GM19328 (cell line): ENCODE data around the gene ADAM8.
"Not testable (repeated sequence)": the region's sequence is repeated elsewhere in the genome, so short reads cannot be mapped to it uniquely, and the experiment has no call there.

Experiments used
- ATAC-seq: cut with Tn5 transposase; IDR thresholded peaks from one replicate; pipeline ENCODE4 v1.9.1; 2021; ENCODE audit warnings: mild to moderate bottlenecking, moderate library complexity; ENCODE audit not compliant: unreplicated experiment

ADAM8 gene

DNA sequence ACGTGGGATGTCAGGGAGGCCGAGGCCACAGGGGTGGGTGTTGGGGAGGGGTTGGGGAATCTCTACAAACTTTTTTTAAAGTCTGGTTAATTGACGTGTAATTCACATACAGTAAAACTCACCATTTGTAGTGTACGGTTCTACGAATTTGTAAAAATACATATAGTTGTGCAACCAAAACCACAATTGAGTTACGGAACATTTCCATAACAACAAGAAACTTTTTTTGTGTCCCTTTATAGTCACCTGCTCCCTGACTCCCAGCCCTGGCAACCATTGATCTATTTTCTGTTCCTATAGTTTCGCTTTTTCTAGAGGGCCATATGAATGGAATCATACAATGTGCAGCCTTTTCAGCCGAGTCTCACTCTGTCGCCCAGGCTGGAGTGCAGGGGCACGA, 41.9 kb downstream of the ADAM8 start:
- not testable (repeated sequence) for ATAC-seq

- no peak for ATAC-seq
Observed at GRCh38 chr10:133231946-133232574, 44.6 kb downstream of the ADAM8 start.

DNA sequence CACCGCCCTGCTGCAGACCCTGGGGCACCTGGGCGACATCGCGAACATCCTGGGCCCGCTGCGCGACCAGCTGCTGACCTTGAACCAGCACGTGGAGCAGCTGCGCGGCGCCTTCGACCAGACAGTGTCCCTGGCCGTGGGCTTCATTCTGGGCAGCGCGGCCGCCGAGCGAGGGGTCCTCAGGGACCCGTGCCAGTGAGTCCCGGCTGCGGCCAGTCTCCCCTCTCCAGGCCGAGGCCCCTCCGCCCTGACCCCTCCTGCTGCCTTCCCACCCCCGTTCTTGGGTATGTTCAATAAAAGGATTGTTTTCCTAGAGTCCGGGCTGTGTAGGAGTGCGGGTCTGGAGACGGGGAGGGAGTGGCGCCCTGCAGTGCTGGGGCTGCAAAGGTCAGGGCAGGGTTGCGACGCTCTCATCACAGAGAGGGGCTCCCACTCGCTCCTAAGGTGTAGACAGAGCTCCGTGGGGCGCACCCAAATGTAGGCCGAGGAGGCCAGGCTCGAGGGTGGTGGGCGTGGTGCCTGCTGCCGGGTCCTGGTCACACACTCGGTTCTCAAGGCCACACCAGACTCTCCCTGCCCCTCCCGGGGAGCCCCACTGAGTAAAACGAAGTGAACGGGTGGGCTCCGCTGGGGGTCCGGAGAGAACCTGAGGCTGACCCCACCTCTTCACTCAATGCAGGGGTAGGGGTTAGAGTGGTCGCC, 45.3 kb downstream of the ADAM8 start:
- no peak for ATAC-seq

DNA sequence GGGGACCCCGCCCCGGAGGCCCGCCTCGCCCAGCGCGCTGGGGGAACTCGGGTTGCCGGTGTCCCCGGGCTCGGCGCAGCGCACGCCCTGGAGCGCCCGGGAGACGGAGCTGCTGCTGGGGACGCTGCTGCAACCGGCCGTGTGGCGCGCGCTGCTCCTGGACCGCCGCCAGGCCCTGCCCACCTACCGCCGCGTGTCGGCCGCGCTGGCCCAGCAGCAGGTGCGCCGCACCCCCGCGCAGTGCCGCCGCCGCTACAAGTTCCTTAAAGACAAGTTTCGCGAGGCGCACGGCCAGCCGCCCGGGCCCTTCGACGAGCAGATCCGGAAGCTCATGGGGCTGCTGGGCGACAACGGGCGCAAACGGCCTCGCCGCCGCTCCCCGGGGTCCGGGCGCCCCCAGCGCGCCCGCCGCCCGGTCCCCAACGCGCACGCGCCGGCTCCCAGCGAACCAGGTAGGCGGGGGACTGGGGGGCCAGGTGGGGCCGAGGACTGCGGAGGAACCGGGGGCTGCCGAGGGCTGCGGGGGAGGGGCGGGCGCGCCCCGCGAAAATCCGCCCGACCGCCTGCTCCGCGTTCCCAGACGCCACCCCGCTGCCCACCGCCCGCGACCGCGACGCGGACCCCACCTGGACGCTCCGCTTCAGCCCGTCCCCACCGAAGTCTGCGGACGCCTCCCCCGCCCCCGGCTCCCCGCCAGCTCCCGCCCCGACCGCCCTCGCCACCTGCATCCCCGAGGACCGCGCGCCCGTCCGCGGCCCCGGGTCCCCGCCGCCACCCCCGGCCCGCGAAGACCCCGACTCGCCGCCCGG, 46.1 kb downstream of the ADAM8 start:
- no peak for ATAC-seq

- ATAC-seq = no peak
Observed at GRCh38 chr10:133230044-133230361, 46.7 kb downstream of the ADAM8 start, which contains the start of gene UTF1. UTF1 (plus strand) TSS chr10:133230217; CDS start chr10:133230289, 72 bp downstream.

DNA sequence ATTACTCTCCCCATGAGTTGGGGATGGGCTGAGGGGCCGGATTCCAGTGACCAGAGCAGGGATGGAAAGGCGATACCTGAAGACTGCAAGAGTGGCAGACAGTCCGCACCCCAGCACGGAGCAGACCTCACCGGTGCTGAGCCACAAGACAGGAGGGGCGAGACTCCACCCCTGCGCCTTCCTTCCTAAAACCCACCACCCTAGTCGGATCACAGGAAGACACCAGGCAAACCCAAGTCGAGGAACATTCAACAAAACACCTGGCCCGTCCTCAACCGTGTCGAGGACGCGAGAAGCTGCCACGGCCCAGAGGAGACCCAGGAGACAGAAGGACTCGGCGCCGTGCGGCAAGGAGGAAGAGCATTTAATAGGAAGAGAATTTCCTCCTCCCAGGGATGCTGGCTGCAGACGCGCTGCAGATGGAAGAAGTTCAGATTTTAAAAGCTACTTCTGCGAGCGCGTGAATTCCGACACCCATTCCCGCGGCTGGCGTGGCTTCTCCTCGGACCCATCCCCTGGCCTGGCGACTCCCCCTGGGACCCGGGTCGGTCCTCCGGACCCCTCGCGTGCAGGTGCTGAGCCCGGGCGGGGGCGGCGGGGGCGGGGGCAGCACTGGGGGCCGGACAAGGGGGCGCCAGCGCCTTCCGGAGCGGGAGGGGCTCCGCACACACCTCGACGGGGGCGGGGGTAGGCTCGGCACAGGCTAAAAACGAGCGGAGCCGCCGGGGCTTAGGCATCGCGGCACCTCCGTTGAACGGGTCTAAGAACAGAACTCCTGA, 47.2 kb downstream of the ADAM8 start:
- no peak for ATAC-seq

DNA sequence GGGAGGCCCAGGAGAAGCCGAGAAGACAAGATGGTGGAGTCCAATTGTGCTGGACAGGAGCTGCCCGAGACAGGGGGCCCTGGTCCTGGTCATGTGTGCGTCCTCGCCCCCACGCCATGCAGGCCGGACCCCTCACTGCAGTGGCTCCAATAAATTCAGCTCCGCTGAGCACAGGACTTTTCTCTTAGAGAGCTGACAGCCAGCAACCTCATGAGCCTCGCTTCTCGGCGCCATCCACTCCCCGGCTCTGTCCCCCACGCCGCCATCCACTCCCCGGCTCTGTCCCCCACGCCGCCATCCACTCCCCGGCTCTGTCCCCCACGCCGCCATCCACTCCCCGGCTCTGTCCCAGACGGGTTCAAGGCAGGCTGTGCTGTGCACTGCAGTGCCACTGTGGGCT, 49.4 kb downstream of the ADAM8 start:
- no peak for ATAC-seq

DNA sequence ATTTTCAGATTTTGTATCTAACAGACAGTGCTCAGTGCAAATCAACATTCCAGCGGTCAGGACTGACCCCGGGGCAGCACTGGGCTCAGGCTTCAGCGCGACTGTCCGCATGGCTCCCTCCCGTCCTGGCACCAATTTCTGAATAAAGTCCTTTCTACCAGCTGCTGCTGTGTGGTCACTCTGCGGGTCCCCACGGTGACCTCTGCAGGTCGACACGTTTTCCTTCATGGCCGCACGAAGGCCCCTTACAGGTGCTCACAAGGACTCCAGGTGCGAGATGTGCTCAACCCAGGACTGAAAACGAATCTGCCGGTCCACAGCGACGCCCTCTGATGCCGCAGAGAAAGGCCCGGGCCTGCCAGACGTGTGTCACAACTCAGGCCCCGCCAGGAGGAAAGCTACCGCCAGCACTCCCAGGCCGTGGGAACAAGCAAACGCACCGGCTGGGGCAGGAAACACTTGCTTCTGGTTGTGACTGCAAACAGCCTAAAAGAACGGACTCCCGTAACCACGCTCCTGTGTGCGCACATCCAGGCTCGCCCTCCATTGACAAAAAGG, 50.3 kb downstream of the ADAM8 start:
- ATAC-seq = no peak

DNA sequence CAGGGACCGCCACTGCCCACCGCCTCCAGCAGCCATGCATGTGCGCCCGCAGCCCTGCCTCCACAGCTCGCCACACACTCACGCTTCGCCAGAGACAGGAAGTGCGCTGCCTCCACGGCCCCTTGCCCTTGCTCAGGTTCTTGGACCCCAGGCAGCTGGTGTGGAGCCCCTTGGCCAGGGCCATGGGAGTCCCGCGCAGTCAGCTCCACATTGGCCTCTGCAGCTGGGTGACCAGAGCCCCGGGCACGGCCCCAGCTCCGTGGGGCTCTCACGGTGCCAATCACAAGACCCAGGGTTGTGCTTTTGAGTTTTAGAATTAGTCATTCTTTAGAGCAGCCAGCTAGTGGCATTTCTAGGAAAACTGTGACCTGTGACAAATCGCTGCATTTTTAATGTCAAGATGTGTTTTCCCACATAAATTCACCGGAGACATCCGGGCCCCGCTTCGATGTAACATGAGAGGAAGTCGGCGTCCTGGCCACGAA, 50.9 kb downstream of the ADAM8 start:
- no peak for ATAC-seq

GRCh38 chr10:133224756-133225372, 51.8 kb downstream of the ADAM8 start:
- ATAC-seq = no peak

DNA sequence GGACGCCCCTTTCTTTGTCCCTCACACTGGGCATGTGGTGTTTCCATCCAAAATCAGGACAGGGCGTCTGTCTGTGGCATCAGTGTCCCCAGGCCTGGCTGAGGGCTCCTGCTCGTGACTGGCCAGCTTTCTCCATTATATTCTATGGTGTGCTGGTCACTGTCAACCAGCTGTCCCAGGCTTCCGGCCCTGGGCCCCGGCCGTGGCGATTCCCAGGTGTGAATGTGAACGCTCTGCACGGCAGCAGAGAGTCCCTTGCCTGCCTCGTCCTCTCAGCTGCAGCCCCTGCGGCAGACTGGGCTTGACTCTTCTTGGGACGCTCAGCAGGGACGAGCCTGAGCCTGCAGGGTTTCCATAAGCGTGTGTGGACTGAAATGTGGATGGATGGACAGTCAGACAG, 52.6 kb downstream of the ADAM8 start:
- ATAC-seq = no peak

- ATAC-seq = not testable (repeated sequence)
Observed at GRCh38 chr10:133221756-133222155, 54.9 kb downstream of the ADAM8 start.

DNA sequence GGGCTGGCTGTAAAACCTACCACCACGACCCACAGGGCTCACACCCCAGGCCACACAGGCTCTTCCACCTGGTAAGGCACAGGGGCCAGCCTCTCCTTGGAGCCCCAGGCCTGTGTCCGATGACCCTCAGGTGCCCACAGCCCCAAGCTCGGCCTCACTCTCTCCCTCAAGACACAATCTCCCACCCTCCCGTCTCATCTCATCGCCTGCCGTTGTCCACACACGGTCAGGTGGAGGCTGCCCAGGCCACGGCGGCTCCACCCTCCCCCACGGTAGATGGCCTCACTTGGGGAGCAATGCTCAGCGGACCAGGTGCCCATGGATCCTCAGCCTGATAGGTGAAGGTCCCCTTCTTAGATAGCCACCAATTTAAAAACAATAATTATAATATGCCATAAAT, 55.3 kb downstream of the ADAM8 start:
- ATAC-seq = no peak

DNA sequence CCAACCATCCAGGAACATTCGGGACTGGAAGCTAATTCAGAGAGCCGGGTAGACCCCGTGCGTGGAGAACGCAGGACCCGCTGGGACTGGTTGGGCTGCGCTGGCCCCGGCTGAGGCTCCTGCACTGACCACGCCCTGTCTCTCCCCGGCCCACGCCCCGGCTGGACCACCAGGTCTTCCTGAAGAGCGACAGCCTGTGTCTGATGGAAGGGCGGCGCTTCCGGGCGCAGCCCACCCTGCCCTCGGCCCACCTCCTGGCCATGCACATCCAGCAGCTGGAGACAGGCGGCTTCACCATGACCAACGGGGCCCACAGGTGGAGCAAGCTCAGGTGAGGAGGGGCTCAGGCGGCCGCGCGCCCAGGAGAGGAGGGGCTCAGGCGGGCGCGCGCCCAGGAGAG, 56.9 kb downstream of the ADAM8 start:
- ATAC-seq = no peak

DNA sequence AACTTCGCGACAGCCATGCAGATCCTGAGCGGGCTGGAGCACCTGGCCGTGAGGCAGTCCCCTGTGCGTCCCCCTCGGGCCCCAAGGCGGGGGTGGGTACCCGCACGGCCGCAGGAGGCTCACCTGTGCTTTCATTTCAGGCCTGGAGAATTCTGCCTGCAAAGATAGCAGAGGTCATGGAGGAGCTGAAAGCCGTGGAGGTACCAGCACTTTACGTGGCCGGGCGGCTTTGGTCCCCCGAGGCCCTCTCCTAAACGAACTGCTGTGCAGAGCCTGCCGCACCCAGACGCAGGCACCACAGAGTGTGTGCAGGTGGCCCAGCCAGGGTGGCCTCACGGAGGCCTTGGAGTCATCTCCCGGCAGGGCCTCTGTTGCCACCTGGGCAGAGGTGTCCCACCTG, 57.8 kb downstream of the ADAM8 start:
- no peak for ATAC-seq

DNA sequence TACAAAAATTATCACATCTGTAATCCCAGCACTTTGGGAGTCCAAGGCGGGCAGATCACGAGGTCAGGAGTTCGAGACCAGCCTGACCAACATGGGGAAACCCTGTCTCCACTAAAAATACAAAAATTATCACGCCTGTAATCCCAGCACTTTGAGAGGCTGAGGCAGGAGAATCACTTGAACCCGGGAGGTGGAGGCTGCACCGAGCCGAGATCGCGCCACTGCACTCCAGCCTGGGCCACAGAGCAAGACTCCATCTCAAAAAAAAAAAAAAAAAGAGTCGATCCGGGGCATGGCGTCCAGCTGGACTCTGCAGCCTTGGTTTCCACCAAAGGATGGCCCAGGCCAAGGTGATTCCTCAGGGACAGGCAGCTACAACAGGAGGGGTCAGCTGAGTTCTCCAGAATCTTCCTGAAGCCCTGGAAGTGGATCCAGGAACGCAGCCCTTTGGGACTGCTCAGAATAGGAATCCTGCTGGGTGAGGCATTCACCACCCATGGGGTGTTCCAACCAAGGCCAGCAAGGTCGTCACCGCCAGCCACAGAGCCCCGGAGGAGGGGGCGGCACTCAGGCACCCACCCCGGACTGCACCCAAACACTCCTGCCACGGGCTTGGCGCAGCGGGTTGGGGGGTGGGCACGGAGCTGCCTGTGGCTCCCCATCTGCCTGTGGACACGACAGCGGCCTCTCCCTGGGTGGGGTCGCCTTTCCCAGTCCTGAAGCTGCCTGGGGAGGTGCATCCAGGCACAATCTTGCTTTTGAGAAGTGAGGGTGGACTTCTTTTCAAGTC, 58.7 kb downstream of the ADAM8 start:
- no peak for ATAC-seq

DNA sequence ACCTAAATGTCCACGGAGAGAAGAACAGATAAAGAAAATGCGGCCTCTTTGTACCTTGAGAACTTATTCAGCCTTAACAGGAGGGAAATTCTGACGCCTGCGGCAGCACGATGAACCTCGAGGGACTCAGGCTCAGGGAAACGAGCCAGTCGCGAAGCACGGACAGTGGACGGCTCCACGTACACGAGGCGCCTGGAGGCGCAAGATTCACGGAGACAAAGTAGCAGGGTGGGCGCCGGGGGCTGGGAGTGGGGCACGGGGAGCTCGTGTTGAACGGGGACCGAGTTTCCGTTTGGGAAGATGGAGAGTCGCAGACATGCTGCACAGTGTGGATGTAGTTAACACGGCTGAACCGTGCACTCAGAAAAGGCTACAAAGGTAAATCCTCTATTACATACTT, 59.9 kb downstream of the ADAM8 start:
- ATAC-seq = no peak

- ATAC-seq = no peak
Observed at GRCh38 chr10:133215586-133215985, 61.1 kb downstream of the ADAM8 start.
